Activated CD4-positive, alpha-beta T cell treated with anti-CD3 and anti-CD28 coated beads, Interleukin-2, Interleukin-4, amounts not matched to agents 100 ng/mL and 50 ng/mL, durations not matched to agents 16 hours and 8 hours (primary cell): Measurements from ENCODE around the gene OR2T4.

Source experiments
- DNase-seq: peaks from one replicate; pipeline ENCODE4 v3.0.0-alpha.2; 2020; ENCODE audit warnings: low spot score

The OR2T4 gene, protein sequence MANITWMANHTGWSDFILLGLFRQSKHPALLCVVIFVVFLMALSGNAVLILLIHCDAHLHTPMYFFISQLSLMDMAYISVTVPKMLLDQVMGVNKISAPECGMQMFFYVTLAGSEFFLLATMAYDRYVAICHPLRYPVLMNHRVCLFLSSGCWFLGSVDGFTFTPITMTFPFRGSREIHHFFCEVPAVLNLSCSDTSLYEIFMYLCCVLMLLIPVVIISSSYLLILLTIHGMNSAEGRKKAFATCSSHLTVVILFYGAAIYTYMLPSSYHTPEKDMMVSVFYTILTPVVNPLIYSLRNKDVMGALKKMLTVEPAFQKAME

DNA sequence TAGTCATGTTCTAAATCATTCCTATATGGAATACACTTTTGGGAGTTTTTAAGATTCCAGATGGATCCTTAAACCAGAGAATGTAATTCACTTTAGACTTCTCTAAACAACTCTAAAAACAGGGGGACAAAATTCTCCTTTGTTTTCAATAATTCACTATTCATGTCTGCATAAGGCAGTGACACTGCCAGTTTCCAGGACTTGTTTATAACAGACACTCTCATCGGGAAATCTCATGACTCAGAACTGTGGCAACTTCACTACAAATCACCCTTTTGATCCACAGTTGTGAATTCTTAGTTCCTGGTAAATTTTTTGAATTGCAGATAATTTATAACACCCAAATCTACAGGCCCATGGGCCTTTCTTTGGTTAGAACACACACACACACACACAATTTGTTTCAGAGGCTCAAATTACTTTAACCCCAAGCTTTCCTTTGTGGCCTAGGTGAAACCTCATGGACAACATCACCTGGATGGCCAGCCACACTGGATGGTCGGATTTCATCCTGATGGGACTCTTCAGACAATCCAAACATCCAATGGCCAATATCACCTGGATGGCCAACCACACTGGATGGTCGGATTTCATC lies at the start of gene OR2T4:
Gene OR2T4 (plus strand): TSS at position 545 of the 595 bp plus-strand sequence. CDS start 0 bp downstream, at position 545.
- no peak for DNase-seq

DNA sequence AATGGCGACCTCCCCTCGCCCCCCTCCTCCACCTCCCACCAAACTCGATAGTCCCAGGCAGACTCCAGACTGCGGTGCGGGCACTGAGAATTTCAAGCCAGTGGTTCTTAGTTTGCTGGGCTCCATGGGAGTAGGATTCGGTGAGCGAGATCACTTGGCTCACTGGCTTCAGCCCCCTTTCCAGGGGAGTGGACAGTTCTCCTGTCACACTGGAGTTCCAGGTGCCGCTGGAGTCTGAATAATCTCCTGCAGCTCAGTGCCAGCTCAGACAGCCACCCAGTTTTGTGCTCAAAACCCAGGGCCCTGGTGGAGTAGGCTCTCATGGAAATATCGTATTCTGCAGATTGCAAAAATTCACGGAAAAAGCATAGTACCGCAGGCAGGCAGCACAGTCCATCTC lies 44.7 kb upstream of the OR2T4 start:
- DNase-seq: no peak

DNA sequence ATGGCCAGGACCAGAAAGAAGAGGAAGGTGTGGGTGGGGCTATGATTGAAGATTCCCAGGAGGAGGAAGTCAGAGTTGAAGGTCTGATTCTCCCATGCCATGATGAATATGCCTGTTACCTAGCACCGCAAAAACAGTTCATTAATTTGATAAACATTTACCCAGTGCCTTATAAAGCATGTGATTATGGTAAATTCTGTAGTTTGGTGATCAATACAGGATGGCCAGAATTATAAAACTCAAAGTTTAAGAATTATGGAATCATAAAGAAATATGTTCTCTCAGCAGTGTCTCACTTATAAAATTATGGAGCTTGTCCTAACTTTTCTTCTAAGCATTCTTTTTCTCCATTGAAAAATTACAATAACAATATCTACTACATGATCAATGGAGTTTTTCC lies 37.0 kb upstream of the OR2T4 start, which contains the start of gene OR2M7:
Gene OR2M7 (minus strand): TSS at position 101 of the 400 bp plus-strand sequence. CDS start 0 bp downstream, at position 101.
- DNase-seq: no peak

DNA sequence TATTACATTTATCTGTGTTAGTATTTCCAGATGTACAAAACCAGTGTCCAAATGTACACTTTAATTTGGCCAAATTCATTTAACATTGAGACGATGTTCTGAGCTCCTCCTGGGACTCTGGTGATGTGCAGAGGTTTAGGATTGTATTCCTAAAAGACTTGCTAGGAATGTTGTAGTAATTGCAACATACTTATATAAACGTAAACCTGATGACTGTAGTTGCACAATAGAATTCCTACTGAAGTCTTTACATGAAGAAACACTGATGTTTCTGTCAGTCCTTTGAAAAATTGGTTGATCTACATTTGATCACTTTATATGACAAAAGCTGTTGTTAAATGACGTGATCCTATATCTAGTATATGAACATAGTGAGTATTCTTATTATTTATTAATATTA lies 18.0 kb upstream of the OR2T4 start:
- no peak for DNase-seq

DNA sequence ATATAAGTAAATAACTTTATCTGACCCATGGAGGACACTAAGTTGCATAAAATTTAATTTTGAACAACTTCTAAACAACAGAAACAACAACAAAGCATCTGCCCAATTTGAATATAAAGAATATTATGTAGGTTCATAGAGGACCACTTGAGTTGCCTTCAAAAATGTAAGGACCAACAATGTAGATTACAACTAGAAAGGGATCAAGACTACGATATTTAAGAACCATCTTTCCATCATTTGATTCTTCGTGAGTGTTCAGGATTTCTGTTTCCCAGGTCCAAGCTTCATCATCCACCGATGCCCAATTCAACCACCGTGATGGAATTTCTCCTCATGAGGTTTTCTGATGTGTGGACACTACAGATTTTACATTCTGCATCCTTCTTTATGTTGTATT lies 13.0 kb upstream of the OR2T4 start, which contains the start of gene OR14C36:
Gene OR14C36 (plus strand): TSS at position 301 of the 400 bp plus-strand sequence. CDS start 0 bp downstream, at position 301.
- no peak for DNase-seq

DNA sequence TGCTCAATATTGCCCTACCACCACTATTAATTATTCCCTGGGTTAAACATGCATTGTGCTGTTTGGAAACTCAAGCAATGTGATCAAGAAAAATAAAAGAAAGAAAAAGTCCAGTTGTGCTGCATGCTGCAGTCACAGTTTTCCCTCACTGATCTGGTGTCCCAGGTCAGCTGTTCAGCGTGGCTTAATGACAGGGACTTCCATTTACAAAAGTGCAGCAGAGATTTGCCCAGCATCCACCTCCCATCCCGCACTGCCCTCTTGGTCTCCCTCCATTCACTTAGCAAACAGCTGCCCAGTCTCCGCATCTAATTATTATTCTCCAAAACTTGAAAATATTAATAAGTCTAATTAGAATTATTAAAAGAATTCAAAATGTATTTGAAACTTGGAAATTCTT lies 2.0 kb upstream of the OR2T4 start:
- no peak for DNase-seq

DNA sequence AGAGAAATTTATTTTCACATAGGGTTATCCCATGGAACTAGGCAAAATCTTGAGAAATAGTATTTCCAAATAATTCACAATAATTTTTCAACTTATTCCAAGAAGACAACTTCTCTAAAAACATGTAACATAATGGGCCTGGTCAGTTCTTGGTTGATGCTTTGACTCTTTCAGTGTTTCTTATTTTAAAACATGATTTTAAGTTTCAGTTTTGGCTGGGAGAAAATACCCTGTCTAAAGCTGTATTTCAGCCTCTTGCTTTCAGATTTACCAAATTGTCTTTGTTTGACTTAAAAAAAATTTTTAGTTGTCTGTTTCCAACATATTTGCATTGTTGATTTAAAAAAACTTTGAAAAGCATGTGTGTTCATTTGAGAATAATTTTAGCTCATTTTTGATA lies 5.1 kb downstream of the OR2T4 start:
- DNase-seq: no peak

DNA sequence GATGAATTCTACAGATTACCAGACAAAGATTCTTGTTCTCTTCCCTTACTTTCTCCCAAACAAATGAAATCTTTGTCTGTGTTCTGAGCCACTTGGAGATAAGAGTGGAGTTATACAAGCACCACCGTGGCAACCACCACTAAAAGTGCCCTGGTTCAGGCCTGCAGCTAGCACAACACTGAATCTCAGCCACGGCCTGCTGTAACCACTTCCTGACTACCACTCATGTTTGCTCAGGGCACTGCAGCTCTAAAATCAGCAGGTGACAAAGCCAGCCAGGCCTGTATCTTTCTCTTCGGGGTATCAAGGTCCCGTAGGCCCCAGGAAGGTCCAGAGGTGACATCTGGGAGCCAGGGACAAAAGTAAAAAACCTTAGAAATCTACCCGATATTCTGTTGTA lies 10.9 kb downstream of the OR2T4 start:
- DNase-seq: no peak

DNA sequence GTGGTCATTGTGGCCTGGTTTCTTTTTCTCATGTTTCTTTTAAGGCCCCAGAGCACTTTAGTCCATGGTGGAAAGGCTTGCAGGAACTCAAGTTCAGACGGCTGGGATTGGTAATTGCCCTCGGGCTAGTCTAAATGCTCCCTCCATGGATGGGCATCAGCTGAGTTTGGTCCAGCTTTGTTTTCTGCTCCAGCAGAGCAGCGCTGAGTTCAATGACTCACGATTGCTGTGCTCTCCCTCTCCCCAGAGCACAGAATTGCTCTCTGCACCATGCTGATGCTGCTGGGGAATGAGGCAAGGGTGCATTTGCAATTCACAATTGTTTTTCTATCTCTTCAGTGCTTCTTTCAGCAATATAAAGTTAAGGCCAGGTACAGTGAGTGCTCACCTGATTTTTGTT lies 12.3 kb downstream of the OR2T4 start:
- no peak for DNase-seq

DNA sequence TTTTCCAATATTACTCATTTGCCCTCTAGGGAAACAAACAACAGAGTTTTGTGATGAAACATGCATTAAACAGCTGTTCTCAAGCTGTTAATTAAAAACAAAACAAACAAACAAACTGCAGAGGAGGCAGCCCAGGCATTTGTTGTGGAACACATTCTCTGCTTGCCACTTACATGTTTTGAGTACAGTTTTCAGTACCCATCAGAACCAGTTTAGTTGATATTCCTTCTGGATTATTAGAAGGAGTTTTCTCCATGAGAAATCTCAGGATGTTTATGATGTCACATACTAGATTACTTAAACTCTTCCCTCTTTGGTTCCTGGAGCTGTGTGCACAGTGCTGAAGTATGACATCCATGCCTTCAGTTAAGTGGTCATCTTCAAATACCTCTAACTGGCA lies 14.0 kb downstream of the OR2T4 start, which contains the start of gene OR2T6:
Gene OR2T6 (plus strand): TSS at position 301 of the 400 bp plus-strand sequence. CDS start 11,863 bp downstream, outside the sequence.
- no peak for DNase-seq

DNA sequence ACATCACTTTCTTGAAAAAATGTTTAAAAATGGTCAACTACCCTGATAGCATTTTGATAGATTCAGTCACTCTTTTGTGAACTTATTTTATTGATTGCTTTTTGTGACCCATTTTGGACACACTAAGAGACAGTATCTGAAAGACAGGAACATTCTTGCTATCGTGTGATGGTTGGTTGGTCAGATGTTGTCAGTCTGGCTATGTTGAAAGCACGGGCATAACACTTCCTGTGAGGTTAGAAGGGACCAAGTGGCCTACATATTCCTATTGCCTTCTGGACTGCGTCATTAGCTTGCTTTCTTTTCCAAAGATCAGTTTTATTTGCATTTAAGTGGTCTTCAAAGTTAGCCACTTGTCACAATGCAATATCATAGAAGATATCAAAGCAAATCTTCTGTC lies 15.5 kb downstream of the OR2T4 start:
- DNase-seq: no peak

DNA sequence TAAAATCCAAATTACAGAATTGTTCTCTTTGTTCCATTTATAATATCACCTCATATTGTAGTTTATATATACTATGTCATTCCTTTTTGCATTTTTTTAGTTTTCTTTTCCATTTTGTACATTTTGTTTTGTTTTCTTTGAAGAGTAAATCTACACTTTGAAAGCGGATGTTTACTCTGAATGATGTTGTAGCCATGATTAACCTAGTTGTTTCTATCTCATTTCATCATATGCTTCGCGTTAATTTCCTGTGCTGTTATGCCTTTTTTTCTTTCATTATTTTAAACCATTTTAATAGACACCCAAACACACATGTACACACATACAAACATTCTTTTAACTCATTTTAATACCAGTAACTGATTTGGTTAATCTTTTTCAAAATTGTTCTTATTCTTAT lies 19.4 kb downstream of the OR2T4 start:
- DNase-seq: no peak

DNA sequence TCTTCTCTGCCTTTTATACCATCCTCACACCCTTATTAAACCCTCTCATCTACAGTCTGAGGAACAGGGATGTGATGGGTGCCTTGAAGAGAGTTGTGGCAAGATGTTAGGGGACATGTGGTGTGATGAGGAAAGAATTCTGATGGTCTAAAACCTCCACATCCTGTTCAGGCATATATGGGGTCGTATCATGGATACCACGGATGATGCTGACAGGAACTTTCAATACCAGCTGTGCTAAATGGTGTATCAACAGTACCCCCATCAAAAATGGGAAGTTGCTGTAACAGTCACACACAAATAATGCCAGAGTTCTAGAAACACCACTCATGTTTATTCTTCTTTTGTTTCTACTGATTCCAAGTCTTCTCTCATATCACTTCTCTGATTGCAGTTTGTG lies 27.0 kb downstream of the OR2T4 start:
- no peak for DNase-seq

DNA sequence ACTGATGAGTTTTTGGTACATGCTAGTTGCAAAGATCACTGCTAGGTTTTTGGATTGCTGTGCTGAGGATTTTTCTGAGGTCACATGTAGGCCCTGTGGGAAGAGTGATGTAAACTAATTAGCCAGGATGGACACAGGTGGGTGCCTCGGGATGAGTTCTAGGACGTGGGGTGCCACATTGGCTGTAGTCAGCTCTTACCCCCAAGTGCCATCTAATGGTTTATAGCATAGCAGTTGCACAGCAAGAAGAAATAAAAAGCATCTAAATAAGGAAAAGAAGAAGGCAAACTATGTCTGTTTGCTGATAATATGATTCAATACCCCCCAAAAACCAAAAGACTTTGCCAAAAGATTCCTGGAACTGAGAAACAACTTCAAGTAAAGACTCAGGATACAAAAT lies 31.6 kb downstream of the OR2T4 start:
- DNase-seq: no peak

DNA sequence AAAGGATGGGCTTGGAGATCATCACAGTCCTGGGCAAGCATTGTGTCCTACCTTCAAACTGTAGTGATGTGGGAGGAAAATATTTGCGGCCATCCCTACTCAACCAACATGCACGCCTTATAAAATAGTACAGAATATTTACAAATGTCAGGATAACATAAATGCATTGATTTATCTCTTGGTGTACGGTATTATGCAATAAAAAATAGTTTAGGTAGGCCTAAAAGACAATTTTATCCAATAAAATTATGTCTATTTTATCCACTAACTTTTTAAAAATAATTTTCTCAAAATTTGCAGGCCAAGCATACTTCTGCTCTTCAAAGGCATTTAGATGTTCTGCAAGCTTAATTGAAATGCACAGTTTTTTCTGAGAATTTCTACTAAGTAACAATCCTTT lies 41.3 kb downstream of the OR2T4 start, which contains the start of gene OR2T1:
Gene OR2T1 (plus strand): TSS at position 301 of the 400 bp plus-strand sequence. CDS start 3,100 bp downstream, outside the sequence.
- DNase-seq: no peak

DNA sequence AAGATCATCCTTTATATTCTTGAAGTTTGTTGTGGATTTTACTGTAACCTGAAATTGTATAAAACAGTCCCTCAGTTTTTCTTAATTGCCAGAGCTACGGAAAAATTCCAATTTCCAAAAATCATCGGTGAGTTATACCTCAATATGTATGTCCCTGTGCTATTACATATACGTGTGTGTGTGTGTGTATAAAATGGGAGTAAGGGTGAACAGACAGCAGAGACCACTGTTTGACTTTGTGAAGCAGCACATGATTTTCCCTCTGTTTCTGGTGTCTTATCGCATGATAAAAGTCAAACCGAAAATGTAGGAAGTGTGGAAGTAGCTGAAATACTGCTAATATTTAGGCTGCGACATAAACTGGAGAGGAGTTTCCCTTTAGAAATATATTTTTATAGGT lies 42.6 kb downstream of the OR2T4 start:
- no peak for DNase-seq

DNA sequence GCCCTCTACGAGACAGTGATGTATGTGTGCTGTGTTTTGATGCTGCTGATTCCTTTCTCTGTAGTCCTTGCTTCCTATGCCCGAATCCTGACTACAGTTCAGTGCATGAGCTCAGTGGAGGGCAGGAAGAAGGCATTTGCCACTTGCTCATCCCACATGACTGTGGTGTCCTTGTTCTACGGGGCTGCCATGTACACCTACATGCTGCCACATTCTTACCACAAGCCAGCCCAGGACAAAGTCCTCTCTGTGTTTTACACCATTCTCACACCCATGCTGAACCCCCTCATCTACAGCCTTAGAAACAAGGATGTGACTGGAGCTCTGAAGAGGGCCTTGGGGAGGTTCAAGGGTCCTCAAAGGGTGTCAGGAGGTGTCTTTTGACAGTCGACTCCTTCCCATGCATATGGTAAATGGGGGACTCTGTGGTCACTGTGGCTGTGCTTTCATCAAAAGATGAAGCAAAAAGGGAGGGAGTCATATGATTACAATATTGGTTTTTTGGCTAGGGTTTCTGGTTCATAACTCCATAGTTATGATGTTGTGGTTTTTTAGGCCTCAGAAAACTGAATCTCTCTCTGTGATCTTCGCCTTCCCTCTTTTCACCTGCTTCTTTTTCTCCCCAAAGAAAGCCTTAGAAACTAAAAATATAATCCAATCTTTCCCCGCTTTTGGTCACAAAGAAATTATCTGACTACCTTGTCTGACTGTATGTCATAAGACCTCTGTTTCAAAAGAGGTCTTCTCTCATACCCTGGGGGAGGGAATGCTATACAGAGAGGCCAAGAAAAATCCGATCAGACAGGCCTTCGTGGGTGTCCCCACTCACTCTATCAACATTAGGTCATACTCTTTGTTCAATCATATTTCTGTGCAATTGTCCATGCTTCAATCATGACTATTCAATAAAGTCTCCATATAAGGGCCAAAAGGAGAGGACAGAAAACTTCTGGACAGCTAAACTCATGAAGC lies 45.5 kb downstream of the OR2T4 start:
- DNase-seq: no peak
